SU-DHL-6 (cell line): ENCODE results near the gene TAF9.
"Not testable (repeated sequence)": the region's sequence is repeated elsewhere in the genome, so short reads cannot be mapped to it uniquely, and the experiment has no call there.

ENCODE experiments used
- CTCF ChIP-seq: fragments of 200-600 bp; sonication (generic); IDR thresholded peaks from one replicate; pipeline ENCODE4 v1.5.1; 2017; ENCODE audit warnings: antibody characterized with exemption, mild to moderate bottlenecking, low read length, moderate library complexity; ENCODE audit not compliant: insufficient read depth, poor library complexity, severe bottlenecking
- EZH2phosphoT487 ChIP-seq: fragments of 200-600 bp; sonication (generic), shearing (Covaris generic); conservative IDR thresholded peaks from 2 replicates; pipeline ENCODE4 v1.6.1; 2018; ENCODE audit warnings: mild to moderate bottlenecking, antibody characterized with exemption, low read length, moderate library complexity, mixed read lengths

GRCh38 chr5:69370335-69370734 lies 1.0 kb upstream of the TAF9 start:
- not testable (repeated sequence) for TF ChIP-seq CTCF, EZH2phosphoT487
